GM12873 (cell line): Measurements from ENCODE around the gene SOX21.

Source experiments
- CTCF ChIP-seq: IDR thresholded peaks from 2 replicates; pipeline ENCODE4 v1.5.1; 2012; ENCODE audit warnings: low read depth, mild to moderate bottlenecking, moderate library complexity, low read length, control low read depth; ENCODE audit not compliant: insufficient read depth; ENCODE audit errors: missing control alignments

The SOX21 gene

GRCh38 chr13:94712287-94712811 is at the start of gene SOX21:
Gene SOX21, minus strand, starts transcription at chr13:94712545. Its CDS starts 496 bp downstream, at chr13:94712049.
- TF ChIP-seq CTCF = no peak

- TF ChIP-seq CTCF = no peak
Measured at GRCh38 chr13:94761407-94761806, 49.1 kb upstream of the SOX21 start.

- no peak for TF ChIP-seq CTCF
Measured at GRCh38 chr13:94759120-94759728, 46.9 kb upstream of the SOX21 start.

- no peak for TF ChIP-seq CTCF
Measured at GRCh38 chr13:94758436-94758960, 46.2 kb upstream of the SOX21 start.

- no peak for TF ChIP-seq CTCF
Measured at GRCh38 chr13:94753327-94753726, 41.0 kb upstream of the SOX21 start.

GRCh38 chr13:94749162-94749561 is 36.8 kb upstream of the SOX21 start:
- no peak for TF ChIP-seq CTCF

GRCh38 chr13:94739235-94739634 is 26.9 kb upstream of the SOX21 start:
- no peak for TF ChIP-seq CTCF
